Adrenal gland (tissue), 5 donors: ENCODE measurements around the gene GATD1.

ENCODE experiments used
- CTCF ChIP-seq, 6 experiments: fragments of 450-650 bp in 4 of 6; fragments of 200-600 bp in 2 of 6; sonication (generic) in 1 of 6; IDR thresholded peaks; 1 replicate in 5 of 6; 2 replicates in 1 of 6; pipeline versions ENCODE4 v1.5.1 to v1.8.0; 2016 to 2021; ENCODE audit warnings: antibody characterized with exemption in 6 of 6, mild to moderate bottlenecking in 2 of 6, moderate library complexity in 1 of 6
- POLR2A ChIP-seq, 2 donors: fragments of 450-650 bp; IDR thresholded peaks; one replicate each; pipeline ENCODE4 v1.6.1; 2017; ENCODE audit warnings: antibody characterized with exemption in 2 of 2, mild to moderate bottlenecking in 2 of 2, moderate library complexity in 1 of 2
- donor health status: DM: no; HTN: no; CAD: no.

GRCh38 chr11:742571-743201 is 34.6 kb downstream of the GATD1 start:
- TF ChIP-seq CTCF (IDR thresholded peaks at IDR 0.05), result no peak
- no peak for TF ChIP-seq POLR2A (IDR thresholded peaks at IDR 0.05)
